Left colon (tissue), 2 donors: ENCODE measurements around the gene FNBP1L. TPM values are rescaled to one million over a fixed set of nuclear protein-coding genes. Genes with fewer than 3 reads are reported as not detected.
"Not testable (repeated sequence)": the region's sequence is repeated elsewhere in the genome, so short reads cannot be mapped to it uniquely, and the experiment has no call there.

ENCODE experiments used
- ATAC-seq: fragments of 200-7000 bp; cut with Tn5 transposase; one replicate; pipeline ENCODE4 v1.9.1; 2020; ENCODE audit warnings: mild to moderate bottlenecking, moderate library complexity
- DNase-seq, 2 donors: peaks; one replicate each; pipeline ENCODE4 v3.0.0-alpha.2; 2020
- intact Hi-C, 2 donors: fragments of 100-400 bp; cut with DNase I in 1 of 2; cut with micrococcal nuclease in 1 of 2; formaldehyde crosslinking; loops; one replicate each; pipeline versions ENCODE4 v1.11.2 to v1.14.0; 2022; cut with DNase I, micrococcal nuclease
- total RNA-seq, 2 donors: library from RNA; stranded (reverse); fragmentation: NEBNext Ultra II Directional; extraction: Animal tissue kit (Norgen Biotek cat#: 25700); gene quantifications; one replicate each; pipeline ENCODE4 v1.2.1, GENCODE V29; 2021
- donor health status: DM: no; HTN: no; CAD: no.
- donor health status: DM: yes; HTN: yes; CAD: no.

Gene FNBP1L
- total RNA-seq, 2 donors from 2014 or later = 46.7 to 64.2 TPM

- DNase-seq (no peak), ATAC-seq (peak; percentile 41)
- intact Hi-C loops = no loop called here
These were observed 105.0 kb downstream of the FNBP1L start for GRCh38 chr1:93552741-93553455.

- DNase-seq (peak in 1 of 2 donors; percentile 58), ATAC-seq (peak; percentile 87)
- intact Hi-C loops = not testable (repeated sequence)
These were observed 106.1 kb downstream of the FNBP1L start for GRCh38 chr1:93553886-93554490.

- DNase-seq = no peak
- intact Hi-C loops = no loop called here
- no peak for ATAC-seq
These were observed 107.3 kb downstream of the FNBP1L start for GRCh38 chr1:93554883-93555872.

GRCh38 chr1:93556291-93556690, 108.4 kb downstream of the FNBP1L start:
- intact Hi-C loops = no loop called here
- no peak for DNase-seq
- ATAC-seq = no peak

GRCh38 chr1:93559045-93559444, 111.1 kb downstream of the FNBP1L start:
- DNase-seq (no peak), ATAC-seq (no peak)
- intact Hi-C loops = no loop called here

- DNase-seq (no peak), ATAC-seq (peak; percentile 18)
- intact Hi-C loops = no loop called here
These were observed 111.8 kb downstream of the FNBP1L start for GRCh38 chr1:93559695-93560094.

- intact Hi-C loops = no loop called here
- no peak for ATAC-seq
- no peak for DNase-seq
These were observed 117.7 kb downstream of the FNBP1L start for GRCh38 chr1:93565496-93566206.

GRCh38 chr1:93566227-93566626, 118.3 kb downstream of the FNBP1L start:
- no peak for DNase-seq
- ATAC-seq = no peak
- intact Hi-C loops = no loop called here

- peak; percentile 72 for ATAC-seq
- DNase-seq = no peak
- intact Hi-C loops = no loop called here
These were observed 119.5 kb downstream of the FNBP1L start for GRCh38 chr1:93567255-93567918.

- intact Hi-C loops = no loop called here
- DNase-seq (no peak), ATAC-seq (no peak)
These were observed 121.6 kb downstream of the FNBP1L start for GRCh38 chr1:93569489-93569888.

GRCh38 chr1:93571623-93572310, 123.8 kb downstream of the FNBP1L start:
- no peak for DNase-seq
- no peak for ATAC-seq
- intact Hi-C loops = no loop called here

- ATAC-seq = peak; percentile 60
- intact Hi-C loops = no loop called here
These were observed 126.1 kb downstream of the FNBP1L start for GRCh38 chr1:93573940-93574469.

GRCh38 chr1:93574511-93574910, 126.6 kb downstream of the FNBP1L start:
- DNase-seq (no peak), ATAC-seq (no peak)
- intact Hi-C loops = no loop called here

More at GRCh38 chr1:93573940-93574469, 126.1 kb downstream of the FNBP1L start:
- no peak for DNase-seq

- no peak for DNase-seq
- no peak for ATAC-seq
- intact Hi-C loops = no loop called here
These were observed 127.1 kb downstream of the FNBP1L start for GRCh38 chr1:93574991-93575390.

- DNase-seq = no peak
- intact Hi-C loops = no loop called here
- no peak for ATAC-seq
These were observed 127.8 kb downstream of the FNBP1L start for GRCh38 chr1:93575621-93576284.

- intact Hi-C loops = no loop called here
- DNase-seq (no peak), ATAC-seq (no peak)
These were observed 128.4 kb downstream of the FNBP1L start for GRCh38 chr1:93576346-93576745.

GRCh38 chr1:93576746-93577145, 128.8 kb downstream of the FNBP1L start:
- ATAC-seq = no peak
- intact Hi-C loops = no loop called here

More at GRCh38 chr1:93576746-93577145, 128.8 kb downstream of the FNBP1L start:
- no peak for DNase-seq
